ENCODE measurements around the gene LRRC66.

The LRRC66 gene

GRCh38 chr4:52010986-52011385 lies 9.2 kb downstream of the LRRC66 start:
- DNase-seq (ENCODE audit: low spot score): no peak

DNA sequence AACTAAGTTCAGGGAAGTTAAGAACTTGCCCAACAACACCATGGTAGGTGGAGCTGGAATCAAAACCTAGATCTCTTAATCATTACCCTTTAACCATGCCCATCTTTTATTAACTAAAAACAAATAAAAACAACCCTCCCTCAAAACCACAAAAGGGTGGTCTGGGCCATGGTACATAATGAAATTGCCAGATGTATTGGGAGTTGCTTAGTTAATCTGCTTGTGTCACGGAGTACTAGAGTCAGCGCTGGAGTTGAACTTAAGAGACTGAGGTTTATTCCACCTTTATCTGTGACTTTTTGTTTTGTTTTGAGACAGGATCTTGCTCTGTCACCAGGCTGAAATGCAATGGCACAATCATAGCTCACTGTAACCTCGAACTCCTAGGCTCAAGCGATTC lies 13.3 kb downstream of the LRRC66 start:
- no peak for DNase-seq (ENCODE audit: low spot score)

DNA sequence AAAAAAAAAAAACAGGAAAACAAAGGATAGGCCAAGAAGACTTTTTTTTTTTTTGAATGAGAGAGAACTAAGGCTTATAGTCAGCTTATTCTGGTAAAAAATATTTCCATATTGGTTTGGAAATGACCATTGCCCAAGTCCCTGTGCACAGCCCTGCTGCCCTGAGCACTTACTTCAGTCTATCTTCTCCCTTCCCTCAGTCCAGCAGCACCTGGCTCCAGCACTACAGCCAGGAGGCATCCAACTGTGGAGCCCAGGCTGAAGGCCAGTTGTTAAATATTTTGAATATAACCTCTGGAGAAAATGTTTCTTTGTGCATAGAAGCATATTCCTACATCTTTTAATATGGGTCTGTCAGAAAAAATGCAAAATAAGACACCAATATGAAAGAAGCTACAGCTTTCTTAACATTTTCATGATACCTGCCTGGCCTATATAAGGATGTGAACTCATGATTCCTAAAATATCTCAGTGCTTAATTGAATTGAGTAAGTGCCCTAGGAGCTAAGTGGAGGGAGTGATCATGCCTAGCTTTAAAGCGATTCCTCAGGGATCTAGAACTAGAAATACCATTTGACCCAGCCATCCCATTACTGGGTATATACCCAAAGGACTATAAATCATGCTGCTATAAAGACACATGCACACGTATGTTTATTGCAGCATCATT lies 14.4 kb downstream of the LRRC66 start:
- no peak for DNase-seq (ENCODE audit: low spot score)

DNA sequence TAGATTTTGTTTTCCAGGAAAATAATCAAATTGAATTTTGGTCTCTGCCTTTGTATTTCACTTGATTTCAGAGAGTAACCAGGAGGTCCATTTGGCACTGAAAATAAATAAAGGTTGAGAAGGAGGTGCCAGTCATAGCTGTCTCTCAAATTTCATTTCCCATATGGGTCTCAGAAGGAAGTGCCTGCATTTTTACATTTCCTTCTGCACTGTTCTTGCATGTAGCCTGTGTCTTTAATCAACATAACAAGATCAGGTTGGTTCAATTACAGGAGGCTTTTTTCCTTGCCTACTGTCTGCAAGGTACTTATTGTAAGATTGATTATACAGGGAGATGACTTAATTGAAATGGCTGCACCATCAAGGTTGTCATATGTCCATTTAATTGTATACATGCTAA lies 15.7 kb downstream of the LRRC66 start:
- DNase-seq (ENCODE audit: low spot score): no peak

- DNase-seq (ENCODE audit: low spot score): no peak
These were observed 18.5 kb downstream of the LRRC66 start for GRCh38 chr4:52001616-52002015.

DNA sequence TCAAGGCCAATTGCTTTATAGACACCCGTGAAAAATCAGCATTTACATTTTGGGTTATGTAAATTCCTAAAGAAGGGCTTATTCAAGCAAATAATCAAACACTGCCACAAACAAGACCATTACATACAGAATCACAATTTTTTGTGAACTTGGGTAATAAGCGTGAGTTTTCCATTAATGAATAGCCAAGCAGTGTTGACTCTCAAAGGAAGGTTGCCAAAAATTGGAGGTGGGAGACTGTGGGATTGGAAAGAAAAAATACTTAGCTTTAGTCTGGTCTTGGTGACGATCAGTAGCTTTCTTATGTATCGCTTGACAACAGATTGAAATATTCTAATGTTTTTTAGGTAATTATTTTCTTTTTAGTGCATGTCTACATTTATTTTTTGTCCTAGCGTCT lies 20.9 kb downstream of the LRRC66 start:
- DNase-seq (ENCODE audit: low spot score): no peak

DNA sequence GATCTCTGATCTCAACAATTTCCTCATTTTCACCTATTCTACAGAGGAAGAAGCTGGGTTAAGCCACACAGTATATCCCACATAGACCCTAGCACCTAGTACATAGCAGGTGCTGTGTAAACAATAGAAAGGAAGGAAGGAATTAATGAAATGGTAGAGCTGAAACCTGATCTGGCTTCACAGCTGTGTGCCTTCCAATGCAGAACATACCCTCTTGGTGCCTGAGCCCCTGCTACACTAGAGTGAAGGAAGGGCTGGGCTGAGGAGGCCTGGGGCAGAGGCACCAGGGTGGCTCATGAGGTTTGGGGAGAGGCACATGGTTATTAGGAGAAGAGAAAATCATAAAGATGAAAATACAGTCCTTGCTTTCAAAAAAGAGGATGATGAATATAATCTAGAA lies 21.3 kb downstream of the LRRC66 start:
- DNase-seq (ENCODE audit: low spot score): no peak

DNA sequence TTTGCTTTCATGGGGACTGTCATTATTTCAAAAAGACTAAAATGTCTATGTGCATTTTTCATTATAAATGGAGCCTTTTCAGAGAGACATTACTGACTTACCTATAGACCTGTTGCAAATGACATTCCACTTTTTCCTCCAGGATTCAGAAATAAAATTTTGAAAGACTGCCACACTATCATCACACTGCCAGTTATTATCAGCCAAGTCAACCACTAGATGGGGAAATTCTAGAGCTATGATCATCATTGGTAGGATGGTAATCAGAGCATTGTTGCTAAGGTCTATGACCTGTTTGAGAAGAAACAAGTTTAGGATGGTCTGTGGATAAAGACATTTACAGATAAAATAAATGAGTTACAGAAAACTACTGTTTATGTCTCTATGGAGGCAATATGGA lies 22.5 kb downstream of the LRRC66 start:
- no peak for DNase-seq (ENCODE audit: low spot score)

- no peak for DNase-seq (ENCODE audit: low spot score)
These were observed 24.4 kb downstream of the LRRC66 start for GRCh38 chr4:51995647-51996220.

DNA sequence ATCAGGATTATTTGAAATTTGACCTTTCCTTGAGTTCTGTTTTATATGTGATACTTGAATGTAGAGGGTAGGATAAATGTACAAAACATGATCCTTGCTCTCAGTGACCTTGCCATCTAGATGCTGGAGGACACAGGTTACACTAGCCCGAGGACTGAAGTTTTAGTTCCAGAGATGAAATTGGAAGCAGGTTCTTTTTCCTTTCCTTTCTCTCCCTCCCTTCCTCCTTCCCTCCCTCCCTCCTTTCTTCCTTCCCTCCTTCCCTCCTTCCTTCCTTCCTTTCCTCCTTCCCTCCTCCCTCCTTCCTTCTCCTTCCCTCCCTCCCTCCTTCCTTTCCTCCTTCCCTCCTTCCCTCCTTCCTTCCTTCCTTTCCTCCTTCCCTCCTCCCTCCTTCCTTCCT lies 54.3 kb downstream of the LRRC66 start:
- no peak for DNase-seq (ENCODE audit: low spot score)

- no peak for DNase-seq (ENCODE audit: low spot score)
These were observed 56.2 kb downstream of the LRRC66 start for GRCh38 chr4:51963841-51964517.

- no peak for DNase-seq (ENCODE audit: low spot score)
These were observed 59.7 kb downstream of the LRRC66 start for GRCh38 chr4:51960486-51960885.

DNA sequence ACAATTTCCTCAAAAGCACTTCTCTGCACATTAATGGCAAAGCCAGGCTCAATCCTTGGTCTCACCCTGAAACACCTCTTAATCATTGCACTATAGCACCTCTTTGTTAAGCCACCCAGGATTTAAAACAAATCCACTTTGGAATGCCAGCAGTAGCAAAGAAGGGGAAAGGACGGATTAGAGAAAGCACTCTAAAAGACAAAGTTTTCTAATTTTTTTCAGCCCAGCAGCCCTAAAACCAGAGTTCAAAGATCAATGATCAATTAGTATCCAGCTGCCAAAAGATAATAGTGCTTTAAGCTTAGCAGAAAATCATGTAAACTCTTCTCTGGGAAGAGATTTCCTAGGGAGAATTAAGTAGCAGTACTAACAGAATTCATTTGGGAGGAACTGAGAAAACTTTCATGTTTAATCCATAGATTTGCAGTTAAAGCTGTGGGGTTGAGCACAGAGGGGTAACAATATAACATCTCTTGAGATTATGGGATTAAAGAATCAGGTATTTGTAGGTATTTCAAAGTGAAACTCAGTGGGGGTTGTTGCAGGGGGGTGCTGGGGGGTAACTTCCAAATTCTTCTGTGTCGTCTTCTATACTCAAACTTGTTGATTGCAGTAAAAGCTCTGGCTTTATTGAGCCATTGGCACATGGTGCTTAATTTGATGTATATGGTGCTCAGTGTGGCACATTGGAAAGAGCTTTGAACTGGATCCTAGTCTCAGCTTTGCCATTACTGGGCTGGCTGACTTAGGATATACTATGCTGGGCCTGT lies 61.8 kb downstream of the LRRC66 start:
- no peak for DNase-seq (ENCODE audit: low spot score)
